ENCODE results near the gene LYRM9.

DNA sequence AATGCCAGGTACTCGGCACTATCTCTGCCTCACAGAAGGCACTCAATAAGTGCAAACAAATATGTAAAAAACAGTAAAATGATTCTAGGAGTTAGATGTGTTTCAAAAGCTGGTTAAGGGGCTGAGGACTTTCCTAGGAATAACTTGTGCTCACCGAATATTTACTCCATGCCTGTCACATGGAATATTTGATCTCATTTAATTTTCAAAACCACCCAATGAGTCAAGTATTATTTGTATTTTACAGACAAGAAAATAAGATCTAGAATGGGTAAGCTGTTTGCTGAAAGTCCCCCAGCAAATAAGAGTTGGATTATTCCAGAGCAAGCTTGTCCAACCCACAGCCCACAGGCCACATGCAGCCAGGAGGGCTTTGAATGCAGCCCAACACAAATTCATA is 34.6 kb upstream of the LYRM9 start:
- no peak for TF ChIP-seq GATA2 (IDR thresholded peaks at IDR 0.05; ENCODE audit: low read depth, low read length)
- no peak for TF ChIP-seq GATA3 (IDR thresholded peaks at IDR 0.05; ENCODE audit: low read depth, low read length)
